HEK293T (cell line): Measurements from ENCODE around the gene SLC51A.
"Not testable (repeated sequence)": the region's sequence is repeated elsewhere in the genome, so short reads cannot be mapped to it uniquely, and the experiment has no call there.

Experiments used
- CTCF ChIA-PET: fragments of 350-600 bp; formaldehyde crosslinking; extraction: SDS; loops from one replicate; lab custom pipeline; 2021; ENCODE audit warnings: antibody characterized with exemption, inconsistent platforms; lab: Yijun Ruan, JAX
- POLR2A ChIA-PET: fragments of 350-600 bp; formaldehyde crosslinking; extraction: SDS; loops from one replicate; lab custom pipeline; 2020; ENCODE audit warnings: antibody characterized with exemption, inconsistent platforms; lab: Yijun Ruan, JAX
- DNase-seq: peaks from one replicate; pipeline ENCODE4 v3.0.0; 2012; ENCODE audit warnings: mixed read lengths; ENCODE audit errors: extremely low spot score
- ARNT ChIP-seq: fragments of 450-650 bp; IDR thresholded peaks from 2 replicates; pipeline ENCODE4 v1.6.1; 2017; ENCODE audit warnings: mild to moderate bottlenecking
- BHLHE40 ChIP-seq: fragments of 450-650 bp; IDR thresholded peaks from 2 replicates; pipeline ENCODE4 v1.6.1; 2016; ENCODE audit warnings: mild to moderate bottlenecking, moderate library complexity, borderline replicate concordance
- CTBP1 ChIP-seq: fragments of 450-650 bp; IDR thresholded peaks from 2 replicates; pipeline ENCODE4 v1.6.1; 2016; ENCODE audit warnings: borderline replicate concordance
- ELF4 ChIP-seq: fragments of 450-650 bp; IDR thresholded peaks from 2 replicates; pipeline ENCODE4 v1.6.1; 2017; ENCODE audit warnings: antibody characterized with exemption
- FOXA1 ChIP-seq: fragments of 450-650 bp; IDR thresholded peaks from 2 replicates; pipeline ENCODE4 v1.6.1; 2016; ENCODE audit warnings: mild to moderate bottlenecking
- FOXK2 ChIP-seq: fragments of 450-650 bp; IDR thresholded peaks from 2 replicates; pipeline ENCODE4 v1.6.1; 2016; ENCODE audit warnings: mild to moderate bottlenecking
- FOXM1 ChIP-seq: fragments of 450-650 bp; IDR thresholded peaks from 2 replicates; pipeline ENCODE4 v1.6.1; 2017; ENCODE audit warnings: mild to moderate bottlenecking, borderline replicate concordance
- HDGF ChIP-seq: fragments of 450-650 bp; IDR thresholded peaks from 2 replicates; pipeline ENCODE4 v1.6.1; 2017; ENCODE audit warnings: antibody characterized with exemption, borderline replicate concordance
- L3MBTL2 ChIP-seq: fragments of 450-650 bp; conservative IDR thresholded peaks from 2 replicates; pipeline ENCODE4 v1.6.1; 2016; ENCODE audit warnings: mild to moderate bottlenecking
- LEF1 ChIP-seq: fragments of 450-650 bp; IDR thresholded peaks from 2 replicates; pipeline ENCODE4 v1.6.1; 2017; ENCODE audit warnings: mild to moderate bottlenecking, borderline replicate concordance
- NFRKB ChIP-seq: fragments of 450-650 bp; IDR thresholded peaks from 2 replicates; pipeline ENCODE4 v1.6.1; 2016; ENCODE audit warnings: mild to moderate bottlenecking, moderate library complexity
- SP1 ChIP-seq: fragments of 450-650 bp; IDR thresholded peaks from 2 replicates; pipeline ENCODE4 v1.6.1; 2017
- SUZ12 ChIP-seq: fragments of 450-650 bp; IDR thresholded peaks from 2 replicates; pipeline ENCODE4 v1.6.1; 2016; ENCODE audit warnings: mild to moderate bottlenecking
- TARDBP ChIP-seq: fragments of 450-650 bp; IDR thresholded peaks from 2 replicates; pipeline ENCODE4 v1.6.1; 2016
- ZNF384 ChIP-seq: fragments of 450-650 bp; IDR thresholded peaks from 2 replicates; pipeline ENCODE4 v1.6.1; 2016
- TF ChIP-seq, protein P1 (sequence below): fragments of 450-650 bp; IDR thresholded peaks from 2 replicates; pipeline ENCODE4 v1.6.1; 2016

SLC51A gene

DNA sequence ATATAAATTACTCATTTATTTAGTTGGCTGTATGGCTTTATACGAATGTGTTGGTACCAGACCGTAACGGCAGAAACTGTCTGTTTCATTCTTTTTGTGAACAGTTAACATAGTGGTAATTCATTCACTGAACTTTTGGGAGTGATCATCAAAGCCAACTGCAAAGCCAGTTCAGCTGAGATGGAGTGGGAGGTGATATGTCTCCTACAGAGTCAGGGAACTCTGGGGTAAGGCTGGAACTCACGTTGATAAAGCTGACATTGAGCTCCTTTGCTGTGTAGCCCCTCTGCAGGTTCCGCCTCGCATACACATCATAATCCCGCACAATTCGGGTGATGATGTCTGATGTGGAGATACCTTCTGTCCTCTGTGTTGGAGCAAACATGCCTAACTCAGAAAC lies 25.4 kb downstream of the SLC51A start:
- CTCF ChIA-PET, result no interaction called here
- no peak for DNase-seq
- no peak for TF ChIP-seq BHLHE40
- no peak for TF ChIP-seq FOXA1
- TF ChIP-seq CTBP1, result no peak
- no peak for TF ChIP-seq ZNF384
- TF ChIP-seq NFRKB, result no peak
- POLR2A ChIA-PET, result no interaction called here

DNA sequence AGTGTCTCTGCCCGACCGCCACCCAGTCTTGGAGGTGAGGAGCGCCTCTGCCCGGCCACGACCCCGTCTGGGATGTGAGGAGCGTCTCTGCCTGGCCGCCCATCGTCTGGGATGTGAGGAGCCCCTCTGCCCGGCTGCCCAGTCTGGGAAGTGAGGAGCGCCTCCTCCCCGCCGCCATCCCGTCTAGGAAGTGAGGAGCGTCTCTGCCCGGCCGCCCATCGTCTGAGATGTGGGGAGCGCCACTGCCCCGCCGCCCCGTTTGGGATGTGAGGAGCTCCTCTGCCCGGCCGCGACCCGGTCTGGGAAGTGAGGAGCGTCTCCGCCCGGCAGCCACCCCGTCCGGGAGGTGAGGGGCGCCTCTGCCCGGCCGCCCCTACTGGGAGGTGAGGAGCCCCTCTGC lies 27.8 kb downstream of the SLC51A start:
- CTCF ChIA-PET, result not testable (repeated sequence)

DNA sequence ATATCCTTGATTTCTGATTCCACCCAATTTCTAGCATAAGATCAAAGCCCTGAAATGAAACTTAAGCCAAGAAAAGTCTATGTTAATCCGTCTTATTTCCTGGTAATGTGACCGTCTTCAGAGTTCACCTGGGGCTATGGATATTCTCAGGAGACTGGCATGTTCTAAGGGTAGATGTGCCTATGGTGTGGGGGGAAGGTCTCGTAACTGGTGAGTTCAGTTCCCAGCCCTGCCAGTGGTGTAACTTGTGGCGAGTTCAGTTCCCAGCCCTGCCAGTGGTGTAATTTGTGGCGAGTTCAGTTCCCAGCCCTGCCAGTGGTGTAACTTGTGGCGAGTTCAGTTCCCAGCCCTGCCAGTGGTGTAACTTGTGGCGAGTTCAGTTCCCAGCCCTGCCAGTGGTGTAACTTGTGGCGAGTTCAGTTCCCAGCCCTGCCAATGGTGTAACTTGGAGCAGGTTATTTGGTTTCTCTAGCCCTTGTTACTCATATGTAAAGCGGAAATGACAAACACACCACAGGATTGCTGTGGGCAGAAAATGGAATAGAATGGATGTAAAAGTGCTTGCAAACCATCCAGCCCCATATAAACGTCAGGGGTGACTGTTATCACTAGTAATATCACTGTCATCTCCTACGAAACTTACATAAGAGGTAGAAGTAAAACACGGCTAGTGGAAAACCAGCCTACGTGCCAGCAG lies 30.4 kb downstream of the SLC51A start:
- DNase-seq, result no peak
- TF ChIP-seq TARDBP (no peak), LEF1 (no peak), SP1 (no peak), ZNF384 (no peak), ARNT (no peak), SUZ12 (no peak)
- ChIA-PET POLR2A (no interaction called here), CTCF (no interaction called here)

More for the DNA sequence above, 27.8 kb downstream of the SLC51A start:
- POLR2A ChIA-PET, DNase-seq: not testable (repeated sequence)

DNA sequence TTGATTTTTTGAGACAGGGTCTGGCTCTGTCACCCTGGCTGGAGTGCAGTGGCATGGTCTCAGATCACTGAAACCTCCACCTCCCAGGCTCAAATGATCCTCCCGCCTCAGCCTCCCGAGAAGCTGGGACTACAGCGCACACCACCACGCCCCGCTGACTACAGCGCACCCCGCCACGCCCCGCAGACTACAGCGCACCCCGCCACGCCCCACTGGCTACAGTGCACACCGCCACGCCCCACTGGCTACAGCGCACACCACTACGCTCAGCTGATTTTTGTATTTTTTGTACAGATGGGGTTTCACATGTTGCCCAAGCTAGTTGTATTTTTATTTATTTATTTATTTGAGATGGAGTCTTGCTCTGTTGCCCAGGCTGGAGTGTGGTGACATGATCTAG lies 35.6 kb downstream of the SLC51A start:
- POLR2A ChIA-PET, result no interaction called here
- no peak for DNase-seq
- no peak for TF ChIP-seq ARNT
- no peak for TF ChIP-seq FOXK2
- TF ChIP-seq L3MBTL2, result no peak
- no peak for TF ChIP-seq ZNF384
- TF ChIP-seq CTBP1, result no peak
- TF ChIP-seq, protein P1, sequence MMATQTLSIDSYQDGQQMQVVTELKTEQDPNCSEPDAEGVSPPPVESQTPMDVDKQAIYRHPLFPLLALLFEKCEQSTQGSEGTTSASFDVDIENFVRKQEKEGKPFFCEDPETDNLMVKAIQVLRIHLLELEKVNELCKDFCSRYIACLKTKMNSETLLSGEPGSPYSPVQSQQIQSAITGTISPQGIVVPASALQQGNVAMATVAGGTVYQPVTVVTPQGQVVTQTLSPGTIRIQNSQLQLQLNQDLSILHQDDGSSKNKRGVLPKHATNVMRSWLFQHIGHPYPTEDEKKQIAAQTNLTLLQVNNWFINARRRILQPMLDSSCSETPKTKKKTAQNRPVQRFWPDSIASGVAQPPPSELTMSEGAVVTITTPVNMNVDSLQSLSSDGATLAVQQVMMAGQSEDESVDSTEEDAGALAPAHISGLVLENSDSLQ, result no peak
- no peak for TF ChIP-seq LEF1
- no peak for TF ChIP-seq HDGF
- no peak for TF ChIP-seq FOXM1
- TF ChIP-seq BHLHE40, result no peak
- TF ChIP-seq SUZ12, result no peak
- TF ChIP-seq ELF4, result no peak
- TF ChIP-seq TARDBP, result no peak
- no peak for TF ChIP-seq NFRKB
- TF ChIP-seq SP1, result no peak
- TF ChIP-seq FOXA1, result no peak
- CTCF ChIA-PET, result no interaction called here

DNA sequence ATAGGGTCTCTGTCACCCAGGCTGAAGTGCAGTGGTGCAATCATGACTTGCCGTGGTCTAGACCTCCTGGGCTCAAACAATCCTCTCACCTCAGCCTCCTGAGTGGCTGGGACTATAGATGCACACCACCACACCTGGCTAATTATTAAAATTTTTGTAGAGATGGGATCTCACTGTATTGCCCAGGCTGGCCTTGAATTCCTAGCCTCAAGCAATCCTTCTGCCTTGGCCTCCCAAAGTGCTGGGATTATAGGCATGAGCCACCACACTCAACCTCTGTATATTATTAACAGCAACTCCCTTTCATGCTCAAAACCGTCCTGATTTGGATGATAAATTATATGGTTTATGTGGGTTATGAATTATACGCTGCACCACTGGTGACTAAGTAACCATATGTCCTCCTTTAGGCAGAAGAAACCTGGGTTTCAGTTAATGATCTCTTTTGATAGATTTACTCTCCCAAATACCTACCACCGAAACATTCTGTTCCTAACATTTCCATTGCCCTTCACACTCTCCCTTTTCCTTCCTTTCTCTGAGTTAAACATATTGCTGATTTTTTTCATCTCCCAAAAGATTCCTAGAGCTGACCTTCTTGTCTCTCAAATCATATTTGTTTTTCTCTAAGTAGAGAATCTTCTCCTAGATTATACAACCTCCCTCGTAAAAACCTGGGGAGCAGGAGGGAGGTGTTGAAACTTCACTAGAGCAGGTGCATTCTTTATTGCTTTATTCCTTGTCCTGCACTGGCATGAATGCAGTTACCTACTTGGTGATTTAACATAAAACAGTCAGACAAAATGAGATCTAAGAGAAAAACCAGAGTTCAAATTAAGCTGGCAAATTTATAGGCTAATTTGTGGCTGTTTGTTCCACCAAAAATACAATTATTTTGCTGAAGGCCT lies 38.3 kb downstream of the SLC51A start:
- DNase-seq, result no peak
- ChIA-PET POLR2A (no interaction called here), CTCF (interaction anchor here (0.6 to 1.4 kb wide), 4 partner anchors 189 to 264 kb away, joined by 3 to 6 read pairs (median 4); no protein-coding TSS in a partner anchor)
- TF ChIP-seq FOXK2 (no peak), SP1 (no peak), FOXA1 (no peak), ELF4 (no peak), LEF1 (no peak), SUZ12 (no peak), HDGF (no peak), NFRKB (no peak), FOXM1 (no peak), CTBP1 (no peak), BHLHE40 (no peak)

DNA sequence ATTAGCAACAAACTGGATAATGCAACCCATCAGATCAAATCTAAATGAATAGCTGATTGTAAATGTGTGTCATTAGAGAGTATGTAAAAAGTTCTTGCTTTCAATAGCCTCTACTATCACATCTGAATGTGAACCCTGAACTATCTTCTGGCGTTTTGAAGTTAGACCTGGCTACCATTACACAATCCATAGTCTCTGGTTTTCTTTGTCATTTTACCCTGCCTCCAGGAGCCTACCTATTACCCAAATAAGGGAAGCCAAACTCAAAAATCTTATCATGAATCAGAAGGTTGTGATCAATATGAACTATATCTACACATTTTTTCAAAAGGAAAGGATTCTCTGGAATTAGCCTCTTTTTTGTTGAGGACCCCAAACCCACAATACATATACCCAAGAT lies 39.4 kb downstream of the SLC51A start:
- no peak for DNase-seq
- ChIA-PET CTCF (no interaction called here), POLR2A (no interaction called here)
- TF ChIP-seq CTBP1 (no peak), FOXA1 (no peak), ZNF384 (no peak), FOXK2 (no peak), LEF1 (no peak), L3MBTL2 (no peak), NFRKB (no peak), ARNT (no peak), FOXM1 (no peak)

DNA sequence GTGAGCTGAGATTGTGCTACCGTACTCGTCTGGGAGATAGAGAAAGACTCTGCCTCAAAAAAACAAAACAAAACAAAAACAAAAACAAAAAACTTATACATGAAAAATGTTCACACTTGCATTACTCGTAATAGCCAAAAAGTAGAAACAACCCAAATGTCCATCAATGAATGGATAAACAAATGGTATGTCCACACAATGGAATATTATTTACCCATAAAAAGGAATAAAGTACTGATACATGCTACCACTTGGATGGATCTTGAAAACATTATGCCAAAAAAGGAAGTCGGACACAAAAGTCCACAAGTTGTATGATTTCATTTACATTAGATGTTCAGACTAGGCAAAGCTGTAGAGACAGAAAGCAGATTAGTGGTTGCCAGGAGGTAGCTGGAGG lies 44.5 kb downstream of the SLC51A start:
- no peak for DNase-seq
- CTCF ChIA-PET, result no interaction called here
- POLR2A ChIA-PET, result no interaction called here
- no peak for TF ChIP-seq CTBP1

DNA sequence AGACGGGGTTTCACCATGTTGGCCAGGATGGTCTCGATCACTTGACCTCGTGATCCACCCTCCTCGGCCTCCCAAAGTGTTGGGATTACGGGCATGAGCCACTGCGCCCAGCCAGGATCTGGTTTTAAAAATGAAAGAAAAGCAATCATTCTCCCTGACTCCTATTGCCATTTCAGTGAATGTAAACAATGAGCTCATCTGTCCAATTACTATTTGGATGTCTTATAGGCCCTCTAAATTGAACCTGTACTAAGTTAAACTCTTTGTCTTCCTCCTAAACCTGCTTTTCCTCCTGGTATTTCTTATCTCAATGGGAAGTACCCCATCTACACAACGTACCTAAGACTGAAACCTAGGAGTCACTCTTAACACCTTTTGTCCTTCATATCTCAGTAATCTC lies 47.5 kb downstream of the SLC51A start:
- no peak for DNase-seq
- POLR2A ChIA-PET, result no interaction called here
- CTCF ChIA-PET, result no interaction called here
- TF ChIP-seq ELF4 (no peak), SUZ12 (no peak), FOXK2 (no peak), ARNT (no peak), CTBP1 (no peak), L3MBTL2 (no peak), FOXM1 (no peak), HDGF (no peak), NFRKB (no peak), ZNF384 (no peak), TARDBP (no peak), FOXA1 (no peak), SP1 (no peak), LEF1 (no peak)
- TF ChIP-seq, protein P1, result no peak
